ENCODE results near the gene SLC49A3.

- TF ChIP-seq POLR2A (IDR thresholded peaks at IDR 0.05) (no peak), EP300 (IDR thresholded peaks at IDR 0.05) (no peak)
Observed at GRCh38 chr4:661231-661630, 27.7 kb downstream of the SLC49A3 start.

Data from tibial nerve (tissue), 3 donors.